Measurements from ENCODE around the gene S100A11.
A peak's percentile ranks its signal among the peaks of the same experiment; 100 is the strongest.

Gene S100A11

DNA sequence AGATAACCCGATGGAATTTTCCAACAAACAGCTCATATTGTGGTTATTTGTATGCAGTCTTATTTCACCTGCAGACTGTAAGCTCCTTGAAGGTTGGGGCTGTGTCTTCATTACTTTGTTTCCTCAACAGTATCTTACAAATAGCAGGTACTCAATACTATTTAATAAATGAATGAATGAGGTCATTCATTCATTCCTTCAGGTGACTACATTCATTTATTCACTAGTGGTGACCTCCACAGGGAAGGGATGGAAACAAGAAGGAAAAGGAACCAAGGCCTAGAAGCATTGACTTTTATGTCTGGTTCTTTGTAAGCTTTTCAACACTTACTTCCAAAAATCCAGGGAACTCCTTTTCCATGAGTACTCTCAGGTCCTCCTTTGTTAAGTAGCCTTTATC, 51.0 kb downstream of the S100A11 start:
- Histone ChIP-seq H3K27ac (ENCODE audit: low read length) (no peak overlapping the region), H2AFZ (ENCODE audit: low read depth, low read length) (no peak overlapping the region), H3K9me3 (ENCODE audit: insufficient read depth, low read length, severe bottlenecking) (no peaks in the 10 kb centered on the region), H3K4me1 (ENCODE audit: insufficient read depth, low read length) (no peaks in the 10 kb centered on the region), H4K20me1 (ENCODE audit: insufficient read depth, low read length) (peaks cover 18% of the 10 kb centered on the region; the same call in 1 of the 2 replicates), H3K27me3 (ENCODE audit: insufficient read depth, low read length, poor library complexity) (no peaks in the 10 kb centered on the region), H3K9ac (ENCODE audit: low read depth, low read length) (no peak overlapping the region), H3K79me2 (ENCODE audit: insufficient read depth, low read length) (peaks cover 23% of the 10 kb centered on the region), H3K4me2 (ENCODE audit: insufficient read depth, low read length) (no peak overlapping the region), H3K36me3 (ENCODE audit: insufficient read depth, low read length) (peaks cover 49% of the 10 kb centered on the region), H3K4me3 (ENCODE audit: low read depth in 1 of 2, low read length in 2 of 2) (no peak overlapping the region)
- ATAC-seq (ENCODE audit: insufficient read depth, low read depth) (no peak), DNase-seq (no peak)
- TF ChIP-seq, protein P1, sequence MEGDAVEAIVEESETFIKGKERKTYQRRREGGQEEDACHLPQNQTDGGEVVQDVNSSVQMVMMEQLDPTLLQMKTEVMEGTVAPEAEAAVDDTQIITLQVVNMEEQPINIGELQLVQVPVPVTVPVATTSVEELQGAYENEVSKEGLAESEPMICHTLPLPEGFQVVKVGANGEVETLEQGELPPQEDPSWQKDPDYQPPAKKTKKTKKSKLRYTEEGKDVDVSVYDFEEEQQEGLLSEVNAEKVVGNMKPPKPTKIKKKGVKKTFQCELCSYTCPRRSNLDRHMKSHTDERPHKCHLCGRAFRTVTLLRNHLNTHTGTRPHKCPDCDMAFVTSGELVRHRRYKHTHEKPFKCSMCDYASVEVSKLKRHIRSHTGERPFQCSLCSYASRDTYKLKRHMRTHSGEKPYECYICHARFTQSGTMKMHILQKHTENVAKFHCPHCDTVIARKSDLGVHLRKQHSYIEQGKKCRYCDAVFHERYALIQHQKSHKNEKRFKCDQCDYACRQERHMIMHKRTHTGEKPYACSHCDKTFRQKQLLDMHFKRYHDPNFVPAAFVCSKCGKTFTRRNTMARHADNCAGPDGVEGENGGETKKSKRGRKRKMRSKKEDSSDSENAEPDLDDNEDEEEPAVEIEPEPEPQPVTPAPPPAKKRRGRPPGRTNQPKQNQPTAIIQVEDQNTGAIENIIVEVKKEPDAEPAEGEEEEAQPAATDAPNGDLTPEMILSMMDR (IDR thresholded peaks at IDR 0.05; ENCODE audit: borderline replicate concordance, extremely low read depth, low read length, poor library complexity, severe bottlenecking), result no peak
- TF ChIP-seq EZH2 (IDR thresholded peaks at IDR 0.05; ENCODE audit: borderline replicate concordance, low read depth, low read length, severe bottlenecking), result no peak

DNA sequence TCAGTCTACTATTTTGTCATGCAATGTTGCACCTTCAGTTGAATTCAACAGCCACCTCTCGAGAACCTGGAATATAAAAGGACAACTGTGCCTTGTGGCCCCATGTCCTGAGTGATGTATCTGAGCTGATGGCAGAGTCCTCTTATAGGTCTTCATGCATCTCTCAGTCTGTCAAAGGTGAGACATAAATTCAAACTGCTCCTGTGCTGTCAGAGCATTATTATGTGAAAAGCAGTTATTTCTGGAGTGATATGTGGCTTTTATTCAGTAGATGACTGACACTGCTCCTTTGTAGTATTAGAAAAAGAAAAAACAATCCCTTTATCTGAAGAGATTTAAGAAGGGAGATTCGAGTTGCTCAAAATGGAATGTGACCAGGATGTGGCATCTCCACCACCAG, 51.5 kb downstream of the S100A11 start:
- no peak overlapping the region for H3K9ac ChIP-seq (ENCODE audit: low read depth, low read length)
- H3K36me3 ChIP-seq (ENCODE audit: insufficient read depth, low read length), result peaks cover 52% of the 10 kb centered on the region
- DNase-seq (no peak), ATAC-seq (ENCODE audit: insufficient read depth, low read depth) (no peak)
- TF ChIP-seq, protein P1 (IDR thresholded peaks at IDR 0.05; ENCODE audit: borderline replicate concordance, extremely low read depth, low read length, poor library complexity, severe bottlenecking), result no peak
- TF ChIP-seq EZH2 (IDR thresholded peaks at IDR 0.05; ENCODE audit: borderline replicate concordance, low read depth, low read length, severe bottlenecking), result no peak
- H3K4me3 ChIP-seq (ENCODE audit: low read depth in 1 of 2, low read length in 2 of 2), result no peak overlapping the region
- H2AFZ ChIP-seq (ENCODE audit: low read depth, low read length), result no peak overlapping the region
- no peaks in the 10 kb centered on the region for H3K4me1 ChIP-seq (ENCODE audit: insufficient read depth, low read length)
- peaks cover 18% of the 10 kb centered on the region; the same call in 1 of the 2 replicates for H4K20me1 ChIP-seq (ENCODE audit: insufficient read depth, low read length)
- no peaks in the 10 kb centered on the region for H3K9me3 ChIP-seq (ENCODE audit: insufficient read depth, low read length, severe bottlenecking)
- H3K27me3 ChIP-seq (ENCODE audit: insufficient read depth, low read length, poor library complexity), result no peaks in the 10 kb centered on the region
- no peak overlapping the region for H3K4me2 ChIP-seq (ENCODE audit: insufficient read depth, low read length)
- no peak overlapping the region for H3K27ac ChIP-seq (ENCODE audit: low read length)
- H3K79me2 ChIP-seq (ENCODE audit: insufficient read depth, low read length), result peaks cover 21% of the 10 kb centered on the region

DNA sequence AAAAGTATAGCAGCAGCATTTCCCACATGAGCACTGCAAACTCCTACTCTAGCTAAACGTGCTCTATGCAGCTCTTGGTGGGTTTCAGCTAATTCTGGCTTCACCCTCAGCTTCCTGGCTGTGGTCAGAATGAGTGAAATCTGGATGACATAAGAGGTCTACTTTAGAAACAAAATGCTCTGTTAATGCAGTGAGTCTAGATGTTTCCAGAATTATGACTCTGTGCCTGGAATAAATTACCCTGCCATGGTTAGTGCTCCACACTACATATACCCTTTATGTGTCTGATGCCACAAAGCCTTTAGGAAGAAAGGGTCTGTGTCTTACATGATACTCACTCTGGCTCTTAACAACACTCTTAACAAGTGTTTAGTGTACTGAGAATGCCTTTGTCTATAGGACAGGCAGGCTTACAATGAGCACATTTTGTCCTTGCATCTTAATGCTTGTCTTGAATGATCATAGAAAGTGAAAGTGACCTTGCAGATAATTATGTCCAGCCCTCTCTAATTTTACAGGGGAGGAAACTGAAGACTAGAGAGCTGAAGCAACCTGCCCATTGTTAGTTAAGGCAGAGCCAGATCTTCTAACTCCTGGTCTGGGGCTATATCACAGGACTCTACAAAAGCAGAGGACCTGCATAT, 52.4 kb downstream of the S100A11 start:
- TF ChIP-seq, protein P1 (IDR thresholded peaks at IDR 0.05; ENCODE audit: borderline replicate concordance, extremely low read depth, low read length, poor library complexity, severe bottlenecking), result no peak
- no peak for TF ChIP-seq EZH2 (IDR thresholded peaks at IDR 0.05; ENCODE audit: borderline replicate concordance, low read depth, low read length, severe bottlenecking)
- no peak for DNase-seq
- peaks cover 18% of the 10 kb centered on the region for H3K79me2 ChIP-seq (ENCODE audit: insufficient read depth, low read length)
- no peaks in the 10 kb centered on the region for H3K4me1 ChIP-seq (ENCODE audit: insufficient read depth, low read length)
- H3K27ac ChIP-seq (ENCODE audit: low read length), result no peak overlapping the region
- no peak overlapping the region for H2AFZ ChIP-seq (ENCODE audit: low read depth, low read length)
- no peaks in the 10 kb centered on the region for H3K27me3 ChIP-seq (ENCODE audit: insufficient read depth, low read length, poor library complexity)
- H3K4me2 ChIP-seq (ENCODE audit: insufficient read depth, low read length), result no peak overlapping the region
- peak; percentile 78 for ATAC-seq (ENCODE audit: insufficient read depth, low read depth)
- H3K36me3 ChIP-seq (ENCODE audit: insufficient read depth, low read length), result peaks cover 52% of the 10 kb centered on the region
- no peaks in the 10 kb centered on the region for H3K9me3 ChIP-seq (ENCODE audit: insufficient read depth, low read length, severe bottlenecking)
- H3K4me3 ChIP-seq (ENCODE audit: low read depth in 1 of 2, low read length in 2 of 2), result no peak overlapping the region
- no peak overlapping the region for H3K9ac ChIP-seq (ENCODE audit: low read depth, low read length)
- peaks cover 13% of the 10 kb centered on the region; the same call in 1 of the 2 replicates for H4K20me1 ChIP-seq (ENCODE audit: insufficient read depth, low read length)
